HEK293 (cell line): Measurements from ENCODE around the gene NEIL1.

Experiments used
- HOXD13 ChIP-seq: sonication (generic); formaldehyde crosslinking; IDR thresholded peaks from 2 replicates; pipeline ENCODE4 v1.8.0; 2022; ENCODE audit warnings: missing genetic modification reagents, borderline replicate concordance
- YY1 ChIP-seq: fragments of 450-650 bp; formaldehyde crosslinking; IDR thresholded peaks from 2 replicates; pipeline ENCODE4 v1.5.1; 2018; ENCODE audit warnings: missing biosample characterization, missing genetic modification characterization
- ZBTB26 ChIP-seq: fragments of 450-650 bp; formaldehyde crosslinking; optimal IDR thresholded peaks from 2 replicates; pipeline ENCODE3; 2016; ENCODE audit warnings: missing biosample characterization, mild to moderate bottlenecking, missing genetic modification characterization
- ZNF138 ChIP-seq: fragments of 450-650 bp; formaldehyde crosslinking; IDR thresholded peaks from 2 replicates; pipeline ENCODE4 v1.5.1; 2016; ENCODE audit warnings: missing biosample characterization, missing genetic modification characterization, borderline replicate concordance
- ZNF274 ChIP-seq, 2 experiments: fragments of 200-500 bp in 1 of 2; fragments of 450-650 bp in 1 of 2; sonication (Bioruptor generic) in 1 of 2; formaldehyde crosslinking in 1 of 2; IDR thresholded peaks; 2 replicates each; pipeline versions ENCODE4 v1.5.1 to v1.6.1; 2014 to 2016; ENCODE audit warnings: borderline replicate concordance in 1 of 2, inconsistent platforms in 1 of 2, low read length in 1 of 2, missing biosample characterization in 1 of 2, missing genetic modification characterization in 1 of 2
- ZNF292 ChIP-seq: fragments of 450-650 bp; formaldehyde crosslinking; IDR thresholded peaks from 2 replicates; pipeline ENCODE4 v1.5.1; 2016; ENCODE audit warnings: low read depth, missing biosample characterization, missing genetic modification characterization, borderline replicate concordance
- ZNF350 ChIP-seq: fragments of 450-650 bp; formaldehyde crosslinking; IDR thresholded peaks from 2 replicates; pipeline ENCODE4 v1.5.0; 2017; ENCODE audit warnings: missing biosample characterization, mild to moderate bottlenecking, missing genetic modification characterization
- ZNF768 ChIP-seq: fragments of 450-650 bp; formaldehyde crosslinking; IDR thresholded peaks from 2 replicates; pipeline ENCODE4 v1.5.1; 2018; ENCODE audit warnings: missing biosample characterization, mild to moderate bottlenecking, missing genetic modification characterization
- ZNF777 ChIP-seq: fragments of 450-650 bp; formaldehyde crosslinking; IDR thresholded peaks from 2 replicates; pipeline ENCODE4 v1.5.1; 2017; ENCODE audit warnings: missing biosample characterization, missing genetic modification characterization, borderline replicate concordance

GRCh38 chr15:75314552-75315290 is 32.1 kb upstream of the NEIL1 start:
- TF ChIP-seq ZNF274 (IDR thresholded peaks at IDR 0.05; ENCODE audit: low read length) = no peak
- no peak for TF ChIP-seq ZNF274 (tag by site-specific recombination; IDR thresholded peaks at IDR 0.05; ENCODE audit: borderline replicate concordance)
- no peak for TF ChIP-seq ZBTB26 (tag by site-specific recombination)
- no peak for TF ChIP-seq ZNF138 (tag by site-specific recombination)
- no peak for TF ChIP-seq HOXD13 (CRISPR knock-in tag)
- TF ChIP-seq YY1 (tag by site-specific recombination) = no peak
- no peak for TF ChIP-seq ZNF292 (tag by site-specific recombination)
- no peak for TF ChIP-seq ZNF777 (tag by site-specific recombination)
- TF ChIP-seq ZNF768 (tag by site-specific recombination) = no peak
- no peak for TF ChIP-seq ZNF350 (tag by site-specific recombination)
